Measurements from ENCODE around the gene LSM14A.
A peak's percentile ranks its signal among the peaks of the same experiment; 100 is the strongest.
"Not testable (repeated sequence)": the region's sequence is repeated elsewhere in the genome, so short reads cannot be mapped to it uniquely, and the experiment has no call there.

Gene LSM14A

GRCh38 chr19:34193439-34193838, 21.1 kb downstream of the LSM14A start:
- no peak for DNase-seq

GRCh38 chr19:34193876-34194275, 21.6 kb downstream of the LSM14A start:
- no peak for DNase-seq

- DNase-seq: no peak
These were observed 28.8 kb downstream of the LSM14A start for GRCh38 chr19:34201133-34201532.

GRCh38 chr19:34205324-34205723, 33.0 kb downstream of the LSM14A start:
- DNase-seq: not testable (repeated sequence)

- no peak for DNase-seq
These were observed 36.1 kb downstream of the LSM14A start for GRCh38 chr19:34208291-34208884.

DNA sequence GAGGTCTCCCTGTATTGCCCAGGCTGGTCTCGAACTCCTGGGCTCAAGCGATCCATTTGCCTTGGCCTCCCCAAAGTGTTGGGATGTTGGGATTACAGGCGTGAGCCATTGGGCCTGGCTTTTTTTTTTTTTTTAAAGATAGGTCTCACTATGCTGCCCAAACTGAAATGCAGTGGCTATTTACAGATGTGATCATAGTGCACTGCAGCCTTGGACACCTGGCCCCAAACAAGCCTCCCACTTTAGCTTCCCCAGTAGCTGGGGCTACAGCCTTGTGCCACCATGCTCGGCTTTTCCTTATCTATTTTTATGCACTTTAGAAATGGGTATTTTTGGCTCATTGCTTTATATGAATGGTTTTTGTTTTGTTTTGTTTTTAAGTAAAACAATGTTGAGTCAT, 37.4 kb downstream of the LSM14A start:
- no peak for DNase-seq

GRCh38 chr19:34213283-34213682, 41.0 kb downstream of the LSM14A start:
- DNase-seq: no peak

- DNase-seq: no peak
These were observed 41.7 kb downstream of the LSM14A start for GRCh38 chr19:34214040-34214439.

- DNase-seq: no peak
These were observed 42.8 kb downstream of the LSM14A start for GRCh38 chr19:34215006-34215665.

GRCh38 chr19:34215666-34216038, 43.3 kb downstream of the LSM14A start:
- DNase-seq: no peak

DNA sequence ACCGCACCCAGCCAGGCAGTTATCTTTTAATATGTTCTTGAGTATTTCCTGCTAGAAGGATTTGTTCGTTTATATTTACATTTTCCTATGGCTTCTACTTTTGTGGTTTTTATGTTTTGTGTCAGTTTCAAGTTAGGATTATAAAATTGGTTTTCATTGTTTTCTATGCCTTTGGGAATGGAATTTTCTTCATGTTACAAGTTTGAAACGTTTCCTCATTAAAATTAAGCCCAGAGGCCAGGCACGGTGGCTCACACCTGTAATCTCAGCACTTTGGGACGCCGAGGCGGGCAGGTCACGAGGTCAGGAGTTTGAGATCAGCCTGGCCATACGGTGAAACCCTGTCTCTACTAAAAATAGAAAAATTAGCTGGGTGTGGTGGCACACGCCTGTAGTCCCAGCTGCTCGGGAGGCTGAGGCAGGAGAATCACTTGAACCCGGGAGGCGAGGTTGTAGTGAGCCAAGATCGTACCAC, 44.5 kb downstream of the LSM14A start:
- DNase-seq: not testable (repeated sequence)

DNA sequence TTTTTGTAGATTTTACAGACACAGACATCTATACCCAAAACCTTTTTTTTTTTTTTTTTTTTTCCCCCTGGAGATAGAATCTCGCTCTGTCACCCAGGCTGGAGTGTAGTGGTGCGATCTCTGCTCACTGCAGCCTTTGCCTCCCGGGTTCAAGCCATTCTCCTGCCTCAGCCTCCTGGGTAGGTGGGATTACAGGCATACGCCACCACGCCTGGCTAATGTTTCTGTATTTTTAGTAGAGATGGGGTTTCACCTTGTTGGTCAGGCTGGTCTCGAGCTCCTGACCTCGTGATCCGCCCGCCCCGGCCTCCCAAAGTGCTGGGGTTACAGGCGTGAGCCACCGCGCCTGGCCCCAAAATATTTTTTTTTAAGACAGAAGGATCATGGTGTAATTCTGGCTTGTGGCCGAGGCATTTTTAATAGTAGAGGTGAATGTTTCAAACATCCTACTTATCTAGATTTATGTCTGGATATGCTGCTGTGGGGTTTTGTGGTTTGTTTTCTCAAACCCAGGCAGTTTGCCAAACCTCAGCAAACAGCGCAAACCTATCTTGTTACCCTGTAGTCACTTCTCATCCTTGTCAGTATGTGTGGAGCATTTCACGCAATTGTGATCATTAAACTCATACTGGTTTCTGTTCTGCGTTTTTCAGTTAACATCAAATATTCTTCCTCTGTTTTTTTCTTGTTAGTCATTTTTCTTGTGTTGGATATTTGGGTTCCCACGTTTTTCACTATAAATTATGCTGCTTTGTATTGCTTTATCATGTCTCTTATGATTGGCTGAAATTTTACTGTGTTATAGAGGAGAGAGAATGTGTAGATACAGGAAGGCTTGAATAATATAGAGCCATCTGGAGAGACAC, 45.9 kb downstream of the LSM14A start:
- peak; percentile 68 for DNase-seq

DNA sequence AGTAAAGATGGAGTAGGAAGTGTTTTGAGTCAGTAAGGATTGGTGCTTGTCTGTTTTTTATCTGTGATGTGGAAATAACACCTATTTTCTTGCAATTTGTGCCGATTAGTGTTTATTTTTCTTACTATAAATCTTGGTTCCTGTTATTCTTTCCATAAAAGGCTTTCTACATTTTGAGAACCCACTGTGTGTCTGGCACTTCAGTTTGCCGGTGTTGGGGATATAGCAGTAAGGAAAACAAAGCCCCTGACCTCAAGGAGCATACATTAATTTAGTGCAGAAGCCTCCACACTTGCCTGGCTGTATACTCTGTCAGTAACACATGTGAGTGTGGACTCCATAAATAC, 46.5 kb downstream of the LSM14A start:
- DNase-seq: no peak

DNA sequence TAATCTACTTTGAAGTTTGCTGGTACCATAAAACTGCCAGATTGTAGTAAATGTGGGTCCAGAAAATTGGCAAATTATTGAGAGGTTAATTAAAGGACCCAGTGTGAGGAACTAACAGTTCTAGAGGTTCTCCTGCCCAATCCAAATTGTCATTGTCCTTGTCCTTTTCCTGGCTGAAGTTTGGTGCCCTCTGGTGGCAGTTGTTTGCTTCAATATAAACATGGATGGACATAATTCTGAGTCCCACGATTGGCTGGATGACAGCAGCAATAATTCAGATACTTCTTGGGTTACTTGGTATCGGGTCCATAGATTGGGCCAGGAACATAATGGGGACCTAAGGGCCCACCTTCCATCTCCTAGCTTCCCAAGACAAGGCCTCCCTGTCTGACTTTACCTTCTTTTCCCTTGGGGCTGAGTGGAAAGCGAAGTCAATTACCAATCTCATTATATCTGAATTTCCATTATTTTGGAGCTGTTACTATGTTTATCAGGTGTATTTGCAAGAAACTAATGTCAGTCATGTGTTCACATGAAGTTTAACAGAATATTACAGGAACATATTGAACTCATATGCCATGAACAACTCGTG, 48.3 kb downstream of the LSM14A start:
- DNase-seq: no peak

DNA sequence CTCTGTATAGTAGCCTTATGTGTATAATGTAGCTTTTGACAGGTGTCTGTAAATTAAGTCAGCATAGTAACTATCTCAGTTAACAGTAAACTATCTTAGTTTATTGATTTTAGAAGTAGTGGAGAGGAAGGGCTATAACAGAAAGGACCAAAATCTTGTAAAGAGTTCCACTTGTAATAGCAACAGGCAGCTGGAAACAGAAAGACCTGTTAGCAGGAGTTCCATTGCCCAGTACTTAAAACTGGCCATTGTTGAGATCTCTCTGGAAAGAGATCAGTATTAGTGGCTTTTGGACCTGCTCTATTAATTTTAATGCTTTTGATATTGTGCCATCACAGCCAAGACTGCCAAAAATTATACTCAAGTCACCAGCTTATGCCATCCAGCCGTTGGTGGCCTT, 50.1 kb downstream of the LSM14A start:
- no peak for DNase-seq

DNA sequence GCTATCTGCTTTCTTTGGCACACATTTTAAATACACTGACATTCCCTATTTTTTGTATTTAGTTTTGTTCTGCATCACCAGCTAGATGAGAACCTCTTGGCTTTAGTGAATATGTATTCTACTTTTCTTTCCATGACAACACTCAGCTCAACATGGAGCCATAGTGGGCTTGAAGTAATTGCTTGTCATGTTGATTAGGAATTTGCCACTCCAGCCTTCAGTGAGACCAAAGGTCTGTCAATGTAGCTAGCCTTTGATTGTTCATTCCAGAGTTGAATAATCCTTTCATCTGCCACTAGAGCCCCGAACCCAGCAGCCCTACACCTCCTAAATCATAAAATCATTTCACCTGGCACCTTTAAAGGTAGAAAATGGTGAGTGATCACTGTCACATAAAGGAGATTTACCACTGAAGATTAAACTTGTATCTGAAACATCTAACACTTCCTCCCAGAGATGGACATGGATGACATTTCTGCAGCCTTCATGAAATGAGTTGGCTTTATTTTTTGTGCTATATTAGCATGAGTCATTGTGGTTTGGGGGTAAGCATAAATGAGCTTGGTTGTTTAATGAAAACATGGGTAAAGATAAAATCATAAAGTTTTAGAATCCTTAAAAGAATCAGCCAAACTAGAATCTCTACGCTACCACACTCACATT, 52.8 kb downstream of the LSM14A start:
- no peak for DNase-seq

DNA sequence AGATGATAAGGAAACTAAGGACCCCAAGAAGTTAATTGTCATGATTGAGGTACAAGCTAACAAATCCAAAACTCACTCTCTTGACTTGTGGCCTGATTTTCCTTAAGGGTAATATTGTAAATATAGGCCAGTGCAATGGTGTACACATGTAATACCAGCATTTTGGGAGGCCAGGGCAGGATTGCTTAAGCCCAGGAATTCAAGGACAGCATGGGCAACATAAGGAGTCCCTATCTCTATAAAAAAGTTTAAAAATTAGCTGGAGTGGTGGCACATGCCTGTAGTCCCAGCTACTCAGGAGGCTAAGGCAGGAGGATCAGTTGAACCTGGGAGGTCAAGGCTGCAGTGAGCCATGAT, 53.3 kb downstream of the LSM14A start:
- DNase-seq: no peak

DNA sequence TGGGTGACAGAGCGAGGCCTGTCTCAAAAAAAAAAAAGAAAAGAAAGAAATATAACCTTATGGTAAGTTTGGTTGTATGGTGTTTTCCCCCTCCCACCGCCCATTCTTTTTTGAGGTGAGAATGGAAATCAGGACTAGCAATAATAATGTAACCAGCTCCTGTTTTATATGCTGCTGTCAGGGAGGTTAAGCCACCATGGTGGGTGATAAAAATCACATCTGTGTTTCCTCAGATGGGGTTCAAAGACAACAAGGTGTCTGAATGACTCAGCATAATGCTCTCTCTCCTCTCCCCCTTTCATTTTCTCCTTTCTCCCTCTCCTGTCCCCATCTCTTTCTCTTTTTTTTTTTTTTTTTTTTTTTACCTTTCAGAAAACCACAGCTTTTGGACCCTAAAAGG, 53.7 kb downstream of the LSM14A start:
- no peak for DNase-seq

- no peak for DNase-seq
These were observed 56.0 kb downstream of the LSM14A start for GRCh38 chr19:34228347-34228746.

DNA sequence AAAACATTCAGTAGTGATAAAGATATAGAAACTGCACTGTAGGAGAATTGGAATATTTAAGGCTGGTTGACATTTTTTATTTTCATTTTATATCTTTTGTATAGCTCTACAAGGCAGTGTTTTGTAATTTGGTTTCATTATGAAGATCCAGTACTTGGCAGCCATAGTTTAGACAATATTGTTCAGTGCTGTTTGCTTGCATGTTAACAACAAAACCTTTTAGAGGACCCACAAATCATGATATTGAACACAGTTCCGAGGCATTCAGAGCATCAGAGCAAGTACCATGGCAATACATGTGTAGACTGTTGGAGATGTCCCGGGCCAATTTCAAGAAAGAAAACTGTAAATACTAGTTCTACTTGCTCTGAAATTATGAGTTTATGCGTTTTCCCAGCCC, 56.5 kb downstream of the LSM14A start:
- no peak for DNase-seq

DNA sequence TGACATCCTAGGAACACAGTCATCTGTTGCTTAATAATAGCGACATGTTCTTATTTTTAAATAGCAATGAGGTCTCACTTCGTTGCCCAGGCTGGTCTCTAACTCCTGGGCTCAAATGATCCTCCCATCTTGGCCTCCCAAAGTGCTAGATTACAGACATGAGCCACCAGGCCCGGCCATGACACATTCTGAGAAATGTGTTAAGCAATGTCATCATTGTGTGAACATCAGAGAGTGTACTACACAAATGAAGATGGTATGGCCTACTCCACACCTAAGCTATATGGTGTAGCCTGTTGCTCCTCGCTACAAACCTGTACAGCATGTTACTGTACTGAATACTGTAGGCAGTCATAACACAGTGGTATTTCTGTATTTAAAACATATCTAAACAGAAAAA, 57.4 kb downstream of the LSM14A start:
- no peak for DNase-seq

DNA sequence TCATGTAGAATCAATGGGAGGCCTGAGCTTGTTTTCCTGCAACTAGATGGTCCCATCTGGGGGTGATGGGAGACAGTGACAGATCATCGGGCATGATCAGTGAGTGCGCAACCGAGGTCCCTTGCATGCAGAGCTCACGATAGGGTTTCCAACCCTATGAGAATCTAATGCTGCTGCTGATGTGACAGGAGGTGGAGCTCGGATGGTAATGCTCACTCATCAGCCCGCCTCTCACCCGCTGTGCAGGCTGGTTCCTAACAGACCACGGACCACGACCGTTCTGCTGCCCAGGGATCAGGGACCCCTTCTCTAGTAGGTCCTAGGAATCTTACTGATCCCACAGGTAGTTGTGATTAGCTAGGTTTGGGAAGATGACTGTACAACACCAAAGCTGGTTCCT, 58.5 kb downstream of the LSM14A start:
- DNase-seq: no peak

DNA sequence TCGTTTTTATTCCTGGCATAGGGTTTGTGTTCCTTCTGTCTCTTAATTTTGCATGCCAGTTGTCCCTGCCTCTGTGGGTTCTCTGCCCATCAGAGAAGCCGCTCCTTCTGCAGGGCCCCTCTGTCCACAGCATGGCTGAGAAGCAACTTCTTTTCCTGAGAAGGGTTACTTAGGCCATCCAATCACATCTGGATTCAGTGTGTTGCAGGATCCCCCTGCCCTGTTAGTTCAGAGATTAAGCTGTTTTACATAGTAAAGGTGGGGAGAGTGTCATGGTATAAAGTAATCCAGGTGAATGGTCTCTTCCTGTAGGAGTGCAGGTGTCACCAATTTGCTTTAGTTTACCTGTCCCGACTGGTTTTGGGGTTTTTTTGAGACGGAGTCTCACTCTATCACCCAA, 59.1 kb downstream of the LSM14A start:
- DNase-seq: no peak

Data from NCI-H187 treated with DMSO at 0.1 percent for 48 hours (cell line).